NT2/D1 (cell line): Measurements from ENCODE around the gene CTIF.

ENCODE experiments used
- YY1 ChIP-seq: IDR thresholded peaks from 2 replicates; pipeline ENCODE4 v1.6.1; 2011; ENCODE audit not compliant: insufficient read length, insufficient read depth
- ZNF274 ChIP-seq: IDR thresholded peaks from 2 replicates; pipeline ENCODE4 v1.6.1; 2011; ENCODE audit warnings: mild to moderate bottlenecking, low read depth, low read length

GRCh38 chr18:48623468-48624235, 84.8 kb downstream of the CTIF start:
- no peak for TF ChIP-seq ZNF274
- no peak for TF ChIP-seq YY1
